B cell (primary cell): Measurements from ENCODE around the gene GCAT.

Experiments used
- CTCF ChIP-seq: fragments of 200-600 bp; IDR thresholded peaks from one replicate; pipeline ENCODE4 v1.8.0; 2022; ENCODE audit warnings: antibody characterized with exemption, mild to moderate bottlenecking
- EZH2 ChIP-seq: IDR thresholded peaks from 2 replicates; pipeline ENCODE4 v1.6.1; 2012; ENCODE audit warnings: borderline replicate concordance, low read depth, mild to moderate bottlenecking, moderate library complexity, low read length; ENCODE audit not compliant: insufficient read depth, poor library complexity, severe bottlenecking

GRCh38 chr22:37843741-37844089 is 36.0 kb downstream of the GCAT start:
- TF ChIP-seq CTCF (no peak), EZH2 (no peak)
